ENCODE data around the gene WDR27.

The WDR27 gene

GRCh38 chr6:169640351-169640852, 61.4 kb downstream of the WDR27 start:
- Histone ChIP-seq H3K27me3 (ENCODE audit: control insufficient read depth in 1 of 2, insufficient read depth in 2 of 2, low read length in 2 of 2) (no peaks in the 10 kb centered on the region), H3K4me1 (ENCODE audit: control insufficient read depth, insufficient read depth, low read length) (no peaks in the 10 kb centered on the region), H3K36me3 (ENCODE audit: control insufficient read depth in 2 of 2, insufficient read depth in 2 of 2, low read length in 2 of 2) (peaks cover 6 to 7% of the 10 kb centered on the region in 2 donors), H3K9me3 (ENCODE audit: control insufficient read depth in 2 of 2, low read length in 2 of 2) (no peaks in the 10 kb centered on the region), H3K27ac (ENCODE audit: low read length) (no peak overlapping the region), H3K4me3 (ENCODE audit: low read length in 2 of 2) (no peak overlapping the region), H3K9ac (ENCODE audit: low read length in 2 of 2) (no peak overlapping the region)

GRCh38 chr6:169639653-169640278, 62.1 kb downstream of the WDR27 start:
- Histone ChIP-seq H3K4me3 (ENCODE audit: low read length in 2 of 2) (no peak overlapping the region), H3K27me3 (ENCODE audit: control insufficient read depth in 1 of 2, insufficient read depth in 2 of 2, low read length in 2 of 2) (no peaks in the 10 kb centered on the region), H3K9me3 (ENCODE audit: control insufficient read depth in 2 of 2, low read length in 2 of 2) (no peaks in the 10 kb centered on the region), H3K27ac (ENCODE audit: low read length) (no peak overlapping the region), H3K36me3 (ENCODE audit: control insufficient read depth in 2 of 2, insufficient read depth in 2 of 2, low read length in 2 of 2) (peaks cover 6 to 7% of the 10 kb centered on the region in 2 donors), H3K4me1 (ENCODE audit: control insufficient read depth, insufficient read depth, low read length) (no peaks in the 10 kb centered on the region), H3K9ac (ENCODE audit: low read length in 2 of 2) (no peak overlapping the region)

GRCh38 chr6:169638915-169639314, 62.9 kb downstream of the WDR27 start:
- Histone ChIP-seq H3K36me3 (ENCODE audit: control insufficient read depth in 2 of 2, insufficient read depth in 2 of 2, low read length in 2 of 2) (peaks cover 6 to 12% of the 10 kb centered on the region in 2 donors), H3K4me1 (ENCODE audit: control insufficient read depth, insufficient read depth, low read length) (no peaks in the 10 kb centered on the region), H3K9me3 (ENCODE audit: control insufficient read depth in 2 of 2, low read length in 2 of 2) (no peaks in the 10 kb centered on the region), H3K27ac (ENCODE audit: low read length) (no peak overlapping the region), H3K9ac (ENCODE audit: low read length in 2 of 2) (no peak overlapping the region), H3K4me3 (ENCODE audit: low read length in 2 of 2) (no peak overlapping the region), H3K27me3 (ENCODE audit: control insufficient read depth in 1 of 2, insufficient read depth in 2 of 2, low read length in 2 of 2) (no peaks in the 10 kb centered on the region)

- Histone ChIP-seq H3K4me3 (ENCODE audit: low read length in 2 of 2) (no peak overlapping the region), H3K27me3 (ENCODE audit: control insufficient read depth in 1 of 2, insufficient read depth in 2 of 2, low read length in 2 of 2) (no peaks in the 10 kb centered on the region), H3K36me3 (ENCODE audit: control insufficient read depth in 2 of 2, insufficient read depth in 2 of 2, low read length in 2 of 2) (peaks cover 8 to 15% of the 10 kb centered on the region in 2 donors), H3K9ac (ENCODE audit: low read length in 2 of 2) (no peak overlapping the region), H3K4me1 (ENCODE audit: control insufficient read depth, insufficient read depth, low read length) (no peaks in the 10 kb centered on the region), H3K27ac (ENCODE audit: low read length) (no peak overlapping the region), H3K9me3 (ENCODE audit: control insufficient read depth in 2 of 2, low read length in 2 of 2) (no peaks in the 10 kb centered on the region)
Measured at GRCh38 chr6:169638388-169638787, 63.4 kb downstream of the WDR27 start.

GRCh38 chr6:169635345-169635744, 66.5 kb downstream of the WDR27 start:
- H3K4me1 ChIP-seq (ENCODE audit: control insufficient read depth, insufficient read depth, low read length), result no peaks in the 10 kb centered on the region
- peaks cover 13 to 21% of the 10 kb centered on the region in 2 donors for H3K36me3 ChIP-seq (ENCODE audit: control insufficient read depth in 2 of 2, insufficient read depth in 2 of 2, low read length in 2 of 2)
- H3K9ac ChIP-seq (ENCODE audit: low read length in 2 of 2), result no peak overlapping the region

GRCh38 chr6:169632841-169633240, 69.0 kb downstream of the WDR27 start:
- Histone ChIP-seq H3K4me3 (ENCODE audit: low read length in 2 of 2) (no peak overlapping the region), H3K9me3 (ENCODE audit: control insufficient read depth in 2 of 2, low read length in 2 of 2) (no peaks in the 10 kb centered on the region), H3K4me1 (ENCODE audit: control insufficient read depth, insufficient read depth, low read length) (no peaks in the 10 kb centered on the region), H3K27me3 (ENCODE audit: control insufficient read depth in 1 of 2, insufficient read depth in 2 of 2, low read length in 2 of 2) (no peaks in the 10 kb centered on the region), H3K36me3 (ENCODE audit: control insufficient read depth in 2 of 2, insufficient read depth in 2 of 2, low read length in 2 of 2) (peaks cover 13 to 21% of the 10 kb centered on the region in 2 donors), H3K27ac (ENCODE audit: low read length) (no peak overlapping the region), H3K9ac (ENCODE audit: low read length in 2 of 2) (no peak overlapping the region)

More at GRCh38 chr6:169635345-169635744, 66.5 kb downstream of the WDR27 start:
- Histone ChIP-seq H3K4me3 (ENCODE audit: low read length in 2 of 2) (no peak overlapping the region), H3K27ac (ENCODE audit: low read length) (no peak overlapping the region), H3K9me3 (ENCODE audit: control insufficient read depth in 2 of 2, low read length in 2 of 2) (no peaks in the 10 kb centered on the region), H3K27me3 (ENCODE audit: control insufficient read depth in 1 of 2, insufficient read depth in 2 of 2, low read length in 2 of 2) (no peaks in the 10 kb centered on the region)

- Histone ChIP-seq H3K36me3 (ENCODE audit: control insufficient read depth in 2 of 2, insufficient read depth in 2 of 2, low read length in 2 of 2) (peaks cover 14 to 25% of the 10 kb centered on the region in 2 donors), H3K27me3 (ENCODE audit: control insufficient read depth in 1 of 2, insufficient read depth in 2 of 2, low read length in 2 of 2) (no peaks in the 10 kb centered on the region), H3K9me3 (ENCODE audit: control insufficient read depth in 2 of 2, low read length in 2 of 2) (no peaks in the 10 kb centered on the region)
Measured at GRCh38 chr6:169629256-169629655, 72.6 kb downstream of the WDR27 start.

GRCh38 chr6:169627736-169628607, 73.9 kb downstream of the WDR27 start:
- H3K4me1 ChIP-seq (ENCODE audit: control insufficient read depth, insufficient read depth, low read length), result no peaks in the 10 kb centered on the region
- H3K9ac ChIP-seq (ENCODE audit: low read length in 2 of 2), result no peak overlapping the region

More at GRCh38 chr6:169629256-169629655, 72.6 kb downstream of the WDR27 start:
- Histone ChIP-seq H3K4me3 (ENCODE audit: low read length in 2 of 2) (no peak overlapping the region), H3K9ac (ENCODE audit: low read length in 2 of 2) (no peak overlapping the region), H3K4me1 (ENCODE audit: control insufficient read depth, insufficient read depth, low read length) (no peaks in the 10 kb centered on the region), H3K27ac (ENCODE audit: low read length) (no peak overlapping the region)

GRCh38 chr6:169626649-169627048, 75.2 kb downstream of the WDR27 start:
- no peaks in the 10 kb centered on the region for H3K27me3 ChIP-seq (ENCODE audit: control insufficient read depth in 1 of 2, insufficient read depth in 2 of 2, low read length in 2 of 2)
- no peaks in the 10 kb centered on the region for H3K9me3 ChIP-seq (ENCODE audit: control insufficient read depth in 2 of 2, low read length in 2 of 2)
- H3K27ac ChIP-seq (ENCODE audit: low read length), result no peak overlapping the region
- H3K4me1 ChIP-seq (ENCODE audit: control insufficient read depth, insufficient read depth, low read length), result no peaks in the 10 kb centered on the region
- peaks cover 7 to 17% of the 10 kb centered on the region in 2 donors for H3K36me3 ChIP-seq (ENCODE audit: control insufficient read depth in 2 of 2, insufficient read depth in 2 of 2, low read length in 2 of 2)
- H3K9ac ChIP-seq (ENCODE audit: low read length in 2 of 2), result no peak overlapping the region
- no peak overlapping the region for H3K4me3 ChIP-seq (ENCODE audit: low read length in 2 of 2)

More at GRCh38 chr6:169627736-169628607, 73.9 kb downstream of the WDR27 start:
- Histone ChIP-seq H3K27ac (ENCODE audit: low read length) (no peak overlapping the region), H3K36me3 (ENCODE audit: control insufficient read depth in 2 of 2, insufficient read depth in 2 of 2, low read length in 2 of 2) (peaks cover 9 to 18% of the 10 kb centered on the region in 2 donors), H3K9me3 (ENCODE audit: control insufficient read depth in 2 of 2, low read length in 2 of 2) (no peaks in the 10 kb centered on the region), H3K27me3 (ENCODE audit: control insufficient read depth in 1 of 2, insufficient read depth in 2 of 2, low read length in 2 of 2) (no peaks in the 10 kb centered on the region), H3K4me3 (ENCODE audit: low read length in 2 of 2) (no peak overlapping the region)

GRCh38 chr6:169626169-169626568, 75.7 kb downstream of the WDR27 start:
- H3K27ac ChIP-seq (ENCODE audit: low read length), result no peak overlapping the region
- H3K36me3 ChIP-seq (ENCODE audit: control insufficient read depth in 2 of 2, insufficient read depth in 2 of 2, low read length in 2 of 2), result peaks cover 7 to 17% of the 10 kb centered on the region in 2 donors
- H3K27me3 ChIP-seq (ENCODE audit: control insufficient read depth in 1 of 2, insufficient read depth in 2 of 2, low read length in 2 of 2), result no peaks in the 10 kb centered on the region
- no peaks in the 10 kb centered on the region for H3K9me3 ChIP-seq (ENCODE audit: control insufficient read depth in 2 of 2, low read length in 2 of 2)
- no peak overlapping the region for H3K9ac ChIP-seq (ENCODE audit: low read length in 2 of 2)
- no peaks in the 10 kb centered on the region for H3K4me1 ChIP-seq (ENCODE audit: control insufficient read depth, insufficient read depth, low read length)
- H3K4me3 ChIP-seq (ENCODE audit: low read length in 2 of 2), result no peak overlapping the region

Data from stomach smooth muscle (tissue), 2 donors.